HPDE6-E6E7 (cell line): ENCODE results near the gene MAPKAPK2.
"Not testable (repeated sequence)": the region's sequence is repeated elsewhere in the genome, so short reads cannot be mapped to it uniquely, and the experiment has no call there.

Experiments
- DNase-seq: peaks from one replicate; pipeline ENCODE4 v3.0.0; 2011; ENCODE audit warnings: missing footprints; ENCODE audit errors: extremely low spot score

MAPKAPK2 gene

GRCh38 chr1:206744683-206745082, 60.0 kb downstream of the MAPKAPK2 start:
- DNase-seq = no peak

- DNase-seq = no peak
These were observed 60.6 kb downstream of the MAPKAPK2 start for GRCh38 chr1:206745301-206745700.

- no peak for DNase-seq
These were observed 63.8 kb downstream of the MAPKAPK2 start for GRCh38 chr1:206748348-206749030.

DNA sequence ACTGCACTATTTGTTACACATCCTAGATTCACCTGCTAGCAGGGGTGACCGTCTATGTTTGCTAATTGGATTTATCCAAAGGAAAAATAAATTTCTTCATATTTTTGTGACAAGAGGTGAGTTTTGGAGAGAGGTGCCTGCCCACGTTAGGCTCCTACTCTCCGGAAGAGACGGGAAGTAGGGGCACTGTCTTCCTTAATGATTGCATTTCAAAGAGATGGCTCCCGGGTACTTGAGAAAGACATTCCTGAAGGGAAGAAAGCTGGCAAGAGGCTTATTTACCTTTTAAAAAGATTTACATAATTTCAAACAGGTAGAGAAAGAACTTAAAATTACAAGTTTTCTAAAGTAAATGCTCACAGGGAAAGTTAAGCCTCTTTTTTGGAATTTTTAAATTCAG, 67.2 kb downstream of the MAPKAPK2 start:
- no peak for DNase-seq

GRCh38 chr1:206752481-206752880, 67.8 kb downstream of the MAPKAPK2 start:
- DNase-seq = no peak

- no peak for DNase-seq
These were observed 68.4 kb downstream of the MAPKAPK2 start for GRCh38 chr1:206753141-206753540.

GRCh38 chr1:206754011-206754410, 69.3 kb downstream of the MAPKAPK2 start:
- DNase-seq = no peak

- no peak for DNase-seq
These were observed 73.0 kb downstream of the MAPKAPK2 start for GRCh38 chr1:206757524-206758266.

DNA sequence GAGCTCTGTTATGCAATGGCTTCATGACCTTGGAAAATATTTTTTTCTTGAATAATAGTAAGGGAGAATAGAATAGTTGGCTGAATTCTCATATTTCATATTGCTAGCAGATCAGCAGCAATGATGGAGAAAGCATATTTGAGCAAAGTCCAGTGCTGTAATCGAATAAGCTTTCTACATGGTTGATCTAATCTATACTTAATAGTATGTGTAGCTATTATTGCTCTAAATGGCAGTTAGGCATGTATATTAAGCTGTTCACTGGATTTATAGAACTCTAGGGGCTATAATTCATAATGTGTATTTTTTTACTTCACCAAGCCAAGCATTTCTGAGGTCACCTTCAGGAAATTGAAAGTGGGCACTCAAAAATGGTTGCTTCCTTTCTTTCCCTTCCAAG, 75.9 kb downstream of the MAPKAPK2 start:
- DNase-seq = no peak

DNA sequence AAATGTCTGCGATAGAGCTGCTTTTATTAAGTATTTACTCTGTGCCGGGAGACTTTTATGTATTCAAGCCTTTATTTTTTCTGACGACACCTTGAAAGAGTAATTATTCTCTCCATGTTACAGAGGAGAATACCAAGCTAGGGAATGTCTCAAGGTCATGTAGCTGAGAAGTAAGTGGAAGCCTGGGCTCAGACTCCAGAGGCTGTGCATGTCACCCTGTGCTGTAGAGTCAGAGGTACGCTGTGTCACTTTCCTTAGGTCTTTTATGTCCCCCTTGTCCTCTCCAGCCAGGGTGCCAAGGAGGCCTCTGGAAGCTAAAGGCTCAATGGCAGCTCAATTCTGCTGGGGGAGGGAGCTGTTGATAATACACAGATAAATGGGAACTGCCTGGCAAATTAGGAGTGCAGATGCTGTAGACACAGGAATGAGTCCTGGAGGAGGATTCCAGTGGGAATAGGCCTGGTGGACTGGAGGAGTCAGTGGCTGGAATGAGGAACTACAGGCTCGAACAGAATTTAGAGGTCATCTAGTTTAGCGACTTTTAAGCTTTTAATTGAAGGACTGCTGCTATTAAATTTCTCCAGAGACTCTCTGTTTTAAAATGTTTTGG, 76.6 kb downstream of the MAPKAPK2 start:
- no peak for DNase-seq

- DNase-seq = not testable (repeated sequence)
These were observed 78.1 kb downstream of the MAPKAPK2 start for GRCh38 chr1:206762741-206763364.

GRCh38 chr1:206765771-206766170, 81.1 kb downstream of the MAPKAPK2 start:
- DNase-seq = not testable (repeated sequence)

DNA sequence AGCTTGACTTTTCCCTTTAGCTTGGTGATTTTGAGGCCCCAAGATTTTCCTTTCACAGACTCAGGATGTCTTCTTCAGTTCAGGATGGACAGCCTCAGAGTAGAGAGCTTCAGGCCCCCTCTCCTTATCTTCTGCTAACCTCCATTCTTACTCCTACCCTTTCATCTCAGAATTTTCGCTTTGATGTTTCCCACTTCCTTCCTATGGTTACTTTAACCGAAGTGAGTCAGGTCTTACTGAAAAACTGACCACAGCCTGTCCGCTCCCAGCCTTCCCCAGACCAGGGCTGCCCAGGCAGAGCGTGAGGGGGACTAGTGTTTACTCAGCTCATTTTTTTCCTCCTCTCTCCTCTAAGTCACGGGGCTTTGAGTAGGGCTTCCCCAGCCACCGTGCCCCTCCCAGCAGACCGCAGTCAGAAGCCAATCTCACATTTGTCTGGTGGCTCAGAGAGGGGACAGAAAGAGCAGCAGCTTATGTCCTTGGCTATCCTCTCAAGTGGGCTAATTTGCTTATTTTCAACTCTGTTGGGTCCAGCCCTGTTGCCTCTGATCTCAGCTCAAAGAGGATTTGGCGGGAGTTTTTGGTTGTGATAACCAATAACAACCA, 81.6 kb downstream of the MAPKAPK2 start:
- no peak for DNase-seq

DNA sequence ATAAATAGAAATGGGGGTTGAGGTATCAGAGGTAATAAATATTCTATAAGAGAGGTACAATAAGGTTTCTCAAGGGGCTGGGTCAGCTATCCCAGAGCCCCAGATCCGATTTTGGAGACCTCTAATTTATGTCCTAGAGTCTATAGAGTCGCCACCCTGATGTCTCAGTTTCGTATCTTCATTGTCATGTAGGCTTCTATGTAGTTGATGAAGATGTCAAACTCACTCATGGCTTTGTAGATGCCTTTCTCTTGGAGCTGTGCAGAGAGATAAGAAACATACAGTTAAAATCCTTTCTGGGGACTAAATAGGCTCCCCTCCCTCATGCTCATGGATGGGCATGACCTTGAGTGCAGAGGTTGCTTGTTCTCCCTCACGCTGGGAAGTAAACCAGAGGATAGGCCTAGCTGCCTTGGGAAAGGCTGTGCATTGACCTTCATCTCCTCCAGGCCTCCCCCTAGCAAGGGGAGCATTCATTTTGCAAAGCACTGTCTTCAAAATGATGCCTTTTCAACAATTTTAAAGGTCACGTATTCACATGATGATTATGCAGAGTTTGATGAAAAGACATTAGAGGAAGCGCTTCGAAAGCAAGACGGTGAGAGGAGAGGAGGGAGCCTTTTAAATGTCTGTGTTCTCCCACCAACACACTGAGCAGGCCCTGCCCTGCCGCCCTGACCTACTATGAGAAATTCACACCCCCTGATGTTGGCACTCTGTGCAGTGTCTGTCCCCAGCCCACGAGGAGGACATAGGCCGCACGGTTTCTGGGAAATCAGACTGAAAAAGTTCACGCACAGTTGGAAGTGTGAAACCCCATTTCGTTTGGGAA, 84.0 kb downstream of the MAPKAPK2 start:
- DNase-seq = no peak

DNA sequence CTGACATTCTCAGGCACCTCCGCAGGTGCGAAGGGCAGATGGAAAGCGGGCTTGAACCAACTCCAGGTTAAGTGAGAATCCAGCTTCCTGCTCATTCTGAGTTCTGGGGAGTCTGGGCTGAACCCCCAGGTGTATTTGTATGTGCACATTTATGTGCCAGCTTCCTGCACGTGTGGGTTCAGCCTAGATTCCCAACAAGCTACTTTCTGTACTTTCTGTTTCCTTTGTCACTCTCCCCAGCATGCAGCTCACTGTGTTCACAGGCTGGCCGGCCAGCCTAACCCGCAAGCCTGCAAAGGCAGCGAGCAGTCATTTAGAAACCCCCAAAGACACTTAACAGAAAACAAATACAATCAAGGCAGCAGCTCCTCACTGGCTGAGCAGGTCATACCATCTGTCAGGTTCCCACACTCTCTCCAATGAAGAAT, 84.6 kb downstream of the MAPKAPK2 start:
- DNase-seq = no peak

GRCh38 chr1:206770531-206771337, 86.0 kb downstream of the MAPKAPK2 start, which contains the start of gene IL19:
IL19 (plus strand) TSS chr1:206770773; CDS start chr1:206836663, 65,890 bp downstream.
- no peak for DNase-seq

DNA sequence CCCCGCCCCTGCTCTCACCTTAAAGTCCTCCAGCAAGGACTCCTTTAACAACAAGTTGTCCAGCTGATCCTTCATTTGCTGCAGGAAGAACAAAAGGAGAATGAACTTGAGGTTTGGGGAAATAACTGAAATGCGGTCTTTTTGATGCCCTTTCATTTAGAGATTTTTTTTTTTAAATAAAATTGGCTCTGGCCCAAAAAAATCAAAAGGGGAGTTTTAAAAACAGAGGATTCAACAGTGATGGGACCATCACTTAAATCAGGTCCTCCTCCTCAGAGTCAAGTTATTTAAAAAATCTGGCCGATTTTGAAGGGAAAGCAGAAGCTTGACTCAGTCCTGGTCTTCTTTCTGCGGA, 86.6 kb downstream of the MAPKAPK2 start:
- no peak for DNase-seq

DNA sequence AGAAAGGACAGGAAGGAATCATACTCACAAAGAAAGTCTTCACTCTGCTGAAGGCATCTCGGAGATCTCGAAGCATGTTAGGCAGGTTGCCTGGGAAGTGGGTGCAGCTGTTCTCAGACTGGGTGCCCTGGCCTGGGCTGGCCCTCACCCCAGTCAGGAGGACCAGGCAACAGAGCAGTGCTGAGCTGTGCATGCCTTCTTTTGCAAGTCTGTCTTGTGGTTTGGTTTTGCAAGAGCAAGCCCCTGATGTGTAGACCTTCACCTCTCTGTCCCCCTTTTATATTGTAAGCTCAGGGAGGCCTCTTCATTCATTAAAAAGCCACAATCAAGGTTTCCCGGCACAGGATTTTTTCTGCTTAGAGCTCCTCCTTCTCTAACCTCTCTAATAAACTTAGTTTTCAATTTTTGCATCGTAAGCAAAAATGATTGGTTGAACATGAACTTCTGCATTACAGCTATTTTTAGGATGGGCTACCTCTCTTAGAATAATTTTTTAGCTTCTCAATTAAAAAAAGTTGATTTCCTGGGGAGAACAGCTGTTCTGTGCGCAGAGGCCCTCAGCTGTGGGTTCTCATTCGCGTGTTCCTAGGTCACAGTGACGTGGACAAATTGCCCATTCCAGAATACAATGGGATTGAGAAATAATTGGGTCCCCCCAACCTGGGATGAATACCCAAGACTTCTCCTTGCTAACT, 87.7 kb downstream of the MAPKAPK2 start, which contains the start of gene IL10:
Gene IL10 (minus strand): TSS at position 252 of the 695 bp plus-strand sequence. CDS start 59 bp downstream, at position 193.
- no peak for DNase-seq

GRCh38 chr1:206774093-206774492, 89.4 kb downstream of the MAPKAPK2 start:
- DNase-seq = no peak
